Keratinocyte (primary cell): ENCODE results near the gene CLHC1.

Source experiments
- CTCF ChIP-seq, 3 experiments: IDR thresholded peaks in 1 of 3; conservative IDR thresholded peaks in 1 of 3; optimal IDR thresholded peaks in 1 of 3; 2 replicates in 2 of 3; 3 replicates in 1 of 3; pipeline versions ENCODE3 to v1.5.1; 2011; ENCODE audit warnings: low read length in 3 of 3, mild to moderate bottlenecking in 3 of 3, moderate library complexity in 2 of 3, control low read depth in 1 of 3, inconsistent platforms in 1 of 3; ENCODE audit not compliant: insufficient read depth in 2 of 3; ENCODE audit errors: extremely low read depth in 1 of 3
- EZH2 ChIP-seq: IDR thresholded peaks from one replicate; pipeline ENCODE4 v1.6.1; 2012; ENCODE audit warnings: inconsistent platforms, mild to moderate bottlenecking, low read length, moderate library complexity

DNA sequence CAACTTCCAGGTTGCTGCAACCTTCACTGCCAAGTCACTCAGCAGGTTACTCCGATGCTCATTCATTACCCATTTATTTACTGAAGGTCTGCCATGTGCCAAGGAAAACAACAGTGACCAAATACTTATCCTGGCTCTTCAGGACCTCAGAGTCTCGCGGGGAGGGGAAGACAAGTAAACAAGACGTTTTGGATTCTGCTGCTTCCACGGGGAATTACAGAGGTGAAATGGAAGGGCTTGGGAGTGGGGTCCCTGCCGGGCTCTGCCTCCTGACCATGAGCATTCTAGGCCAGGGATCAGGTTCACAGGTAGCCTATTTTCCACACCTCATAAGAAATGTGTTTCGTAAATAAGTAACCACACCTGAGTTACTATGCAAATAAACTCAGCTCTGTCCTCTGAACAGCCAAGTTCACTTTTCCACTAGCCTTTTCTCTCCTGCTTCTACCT lies 68.1 kb downstream of the CLHC1 start:
- no peak for TF ChIP-seq CTCF (optimal IDR thresholded peaks at IDR 0.05 in 1 of 3, IDR thresholded peaks at IDR 0.05 in 1 of 3, conservative IDR thresholded peaks at IDR 0.05 in 1 of 3; ENCODE audit: extremely low read depth in 1 of 3, insufficient read depth in 2 of 3, low read length in 3 of 3)
- no peak for TF ChIP-seq EZH2
